Cardiac muscle cell (in vitro differentiated cells and primary cell): ENCODE results near the gene CDH18. TPM values are rescaled to one million over a fixed set of nuclear protein-coding genes. Genes with fewer than 3 reads are reported as not detected.

ENCODE experiments used
- DNase-seq, 2 donors: peaks; one replicate each; pipeline versions ENCODE4 v3.0.0 to v3.0.0-alpha.2; 2010 to 2017; ENCODE audit warnings: low read depth in 1 of 2, low spot score in 1 of 2
- H3K27ac ChIP-seq: fragments of 200-600 bp; sonication (generic); 2 replicates; pipeline ENCODE4 v1.5.1; 2016
- H3K27me3 ChIP-seq: fragments of 200-600 bp; sonication (generic); 2 replicates; pipeline ENCODE4 v1.6.0; 2016; ENCODE audit warnings: control low read depth
- H3K36me3 ChIP-seq: fragments of 200-600 bp; sonication (generic); 2 replicates; pipeline ENCODE4 v1.5.1; 2016; ENCODE audit warnings: control low read depth
- H3K4me1 ChIP-seq: fragments of 200-600 bp; sonication (generic); 2 replicates; pipeline ENCODE4 v1.8.1; 2017; ENCODE audit warnings: low read depth, mild to moderate bottlenecking, mixed run types
- H3K4me3 ChIP-seq: fragments of 200-600 bp; sonication (generic); 2 replicates; pipeline ENCODE4 v1.5.1; 2016; ENCODE audit warnings: mild to moderate bottlenecking
- H3K9me3 ChIP-seq: fragments of 200-600 bp; sonication (generic); 2 replicates; pipeline ENCODE4 v1.5.1; 2017; ENCODE audit warnings: low read depth, mild to moderate bottlenecking, control low read depth
- polyA plus RNA-seq: library from polyadenylated mRNA; unstranded; fragments of >200 nt; fragmentation: Nextera tagmentation; extraction: Ambion mirVana; gene quantifications from 2 replicates; pipeline ENCODE4 v1.2.1, GENCODE V29; 2016
- total RNA-seq: library from RNA; depleted of rRNA; stranded (reverse); fragments of >200 nt; gene quantifications from 2 replicates; pipeline ENCODE4 v1.2.3, GENCODE V29; 2016
- TF ChIP-seq, protein P1 (sequence below): IDR thresholded peaks from 2 replicates; pipeline ENCODE4 v1.5.1; 2012; ENCODE audit warnings: low read depth, mild to moderate bottlenecking, low read length

Gene CDH18
- total and polyA plus RNA-seq, 2 experiments from 2014 or later, result 0.21 to 1.2 TPM

DNA sequence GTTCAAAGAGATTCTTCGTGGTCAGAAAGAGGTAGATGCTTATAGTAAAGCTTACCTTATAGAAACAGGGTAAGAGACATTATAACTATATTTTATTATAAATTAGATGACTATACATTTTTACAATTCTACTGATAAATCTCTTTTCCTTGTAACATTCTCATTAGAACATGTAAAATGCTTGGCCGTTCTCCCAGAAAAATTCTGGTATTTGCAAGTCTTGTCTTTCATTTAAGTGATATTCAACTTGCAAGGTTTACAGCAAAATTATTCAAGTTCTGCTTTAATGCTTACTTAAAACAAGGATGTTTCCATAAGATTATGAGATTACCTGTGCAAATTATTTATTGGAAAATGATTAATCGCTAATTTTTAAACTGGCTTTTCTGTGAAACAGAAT lies 41.3 kb upstream of the CDH18 start:
- Histone ChIP-seq H3K4me1 (no peaks in the 10 kb centered on the region), H3K27ac (no peak overlapping the region)

DNA sequence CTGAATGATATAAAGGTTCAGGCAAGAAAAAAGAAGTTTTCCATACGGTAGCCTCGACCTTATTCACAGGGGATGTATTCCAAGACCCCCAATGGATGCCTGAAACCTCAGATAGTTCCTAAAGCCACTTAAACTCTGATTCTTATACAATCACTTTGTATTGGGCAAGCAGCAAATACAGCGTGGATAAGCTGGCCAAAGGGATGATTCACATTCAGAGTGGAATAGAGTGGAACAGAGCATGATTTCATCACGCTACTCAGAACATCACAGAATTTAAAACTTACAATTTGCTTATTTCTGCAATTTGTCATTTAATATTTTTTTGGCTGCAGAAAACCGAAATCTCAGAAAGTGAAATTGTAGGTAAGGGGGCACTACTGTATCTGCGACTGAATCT lies 40.5 kb upstream of the CDH18 start:
- Histone ChIP-seq H3K4me3 (no peak overlapping the region), H3K9me3 (no peaks in the 10 kb centered on the region), H3K27ac (no peak overlapping the region), H3K4me1 (no peaks in the 10 kb centered on the region), H3K36me3 (no peaks in the 10 kb centered on the region), H3K27me3 (no peaks in the 10 kb centered on the region)
- TF ChIP-seq, protein P1, sequence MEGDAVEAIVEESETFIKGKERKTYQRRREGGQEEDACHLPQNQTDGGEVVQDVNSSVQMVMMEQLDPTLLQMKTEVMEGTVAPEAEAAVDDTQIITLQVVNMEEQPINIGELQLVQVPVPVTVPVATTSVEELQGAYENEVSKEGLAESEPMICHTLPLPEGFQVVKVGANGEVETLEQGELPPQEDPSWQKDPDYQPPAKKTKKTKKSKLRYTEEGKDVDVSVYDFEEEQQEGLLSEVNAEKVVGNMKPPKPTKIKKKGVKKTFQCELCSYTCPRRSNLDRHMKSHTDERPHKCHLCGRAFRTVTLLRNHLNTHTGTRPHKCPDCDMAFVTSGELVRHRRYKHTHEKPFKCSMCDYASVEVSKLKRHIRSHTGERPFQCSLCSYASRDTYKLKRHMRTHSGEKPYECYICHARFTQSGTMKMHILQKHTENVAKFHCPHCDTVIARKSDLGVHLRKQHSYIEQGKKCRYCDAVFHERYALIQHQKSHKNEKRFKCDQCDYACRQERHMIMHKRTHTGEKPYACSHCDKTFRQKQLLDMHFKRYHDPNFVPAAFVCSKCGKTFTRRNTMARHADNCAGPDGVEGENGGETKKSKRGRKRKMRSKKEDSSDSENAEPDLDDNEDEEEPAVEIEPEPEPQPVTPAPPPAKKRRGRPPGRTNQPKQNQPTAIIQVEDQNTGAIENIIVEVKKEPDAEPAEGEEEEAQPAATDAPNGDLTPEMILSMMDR, result no peak
- peak in 1 of 2 donors; percentile 29 for DNase-seq

More for the DNA sequence above, 41.3 kb upstream of the CDH18 start:
- H3K9me3 ChIP-seq, result no peaks in the 10 kb centered on the region
- peak in 1 of 2 donors; percentile 6 for DNase-seq
- no peaks in the 10 kb centered on the region for H3K27me3 ChIP-seq
- TF ChIP-seq, protein P1, result no peak
- H3K36me3 ChIP-seq, result no peaks in the 10 kb centered on the region
- H3K4me3 ChIP-seq, result no peak overlapping the region

DNA sequence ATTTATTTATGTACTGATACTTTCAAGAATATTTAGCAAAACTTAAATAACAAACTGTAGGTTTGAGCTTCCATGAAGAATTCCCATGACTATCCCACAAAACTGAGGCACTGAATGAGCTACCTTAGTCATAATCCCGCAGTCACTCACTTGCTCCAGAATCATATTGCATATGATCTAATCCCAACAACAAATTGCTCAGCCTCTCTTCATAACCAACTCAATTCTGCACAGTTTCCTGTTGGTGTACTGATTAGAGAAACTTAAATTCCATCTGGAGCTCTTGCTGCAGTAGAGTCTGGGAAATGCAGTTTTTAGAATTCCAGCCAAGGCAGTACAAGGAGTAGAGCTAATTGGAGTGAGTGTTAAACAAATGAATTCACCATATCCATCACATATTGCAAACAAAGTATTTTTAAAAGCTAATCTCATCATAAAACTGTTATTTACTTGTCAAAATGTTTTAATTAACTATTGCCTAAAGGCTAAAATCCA lies 35.7 kb upstream of the CDH18 start:
- Histone ChIP-seq H3K4me1 (no peaks in the 10 kb centered on the region), H3K4me3 (no peak overlapping the region), H3K27ac (no peak overlapping the region), H3K36me3 (no peaks in the 10 kb centered on the region), H3K9me3 (no peaks in the 10 kb centered on the region), H3K27me3 (no peaks in the 10 kb centered on the region)
- TF ChIP-seq, protein P1, result no peak
- DNase-seq, result peak in 1 of 2 donors; percentile 7

DNA sequence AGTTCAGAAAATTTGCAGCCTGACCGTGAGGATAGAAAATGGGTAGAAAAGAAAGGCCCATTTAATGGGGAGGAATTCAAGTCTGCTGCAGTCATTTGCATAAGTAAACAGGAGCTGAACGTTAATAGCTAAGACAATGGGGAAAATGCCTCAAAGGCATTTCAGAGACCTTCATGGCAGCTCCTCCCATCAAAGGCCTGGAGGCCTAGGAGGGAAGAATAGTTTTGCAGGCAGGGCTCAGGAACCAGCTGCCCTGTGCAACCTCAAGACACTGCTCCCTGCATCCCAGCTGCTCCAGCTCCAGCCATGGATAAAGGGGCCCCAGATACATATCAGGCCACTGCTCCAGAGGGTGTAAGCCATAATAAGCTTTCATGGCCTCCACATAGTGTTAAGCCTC lies 32.2 kb upstream of the CDH18 start:
- H3K4me1 ChIP-seq, result no peaks in the 10 kb centered on the region
- H3K27ac ChIP-seq, result no peak overlapping the region
- no peaks in the 10 kb centered on the region for H3K36me3 ChIP-seq
- no peak overlapping the region for H3K4me3 ChIP-seq
- no peaks in the 10 kb centered on the region for H3K27me3 ChIP-seq
- TF ChIP-seq, protein P1, result no peak
- DNase-seq, result no peak
- H3K9me3 ChIP-seq, result no peaks in the 10 kb centered on the region

DNA sequence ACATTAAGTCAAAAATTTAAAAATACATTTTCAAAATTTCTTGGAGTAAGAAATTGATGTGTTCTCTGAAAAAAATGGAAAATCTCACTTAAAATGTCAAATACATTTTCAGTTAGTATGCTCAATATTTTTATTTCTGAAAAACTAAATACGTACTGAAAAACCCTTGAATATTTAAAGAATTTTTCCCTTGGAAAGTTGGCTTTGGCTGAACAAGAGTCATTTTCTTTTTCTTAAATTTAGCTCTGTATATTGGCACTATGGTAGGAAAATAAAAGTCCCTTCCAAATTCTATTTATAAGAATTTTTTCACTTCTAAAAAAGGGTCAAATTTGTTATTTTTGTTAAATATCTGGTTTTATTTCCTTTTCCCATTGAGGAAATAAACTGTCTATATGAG lies 29.0 kb upstream of the CDH18 start:
- Histone ChIP-seq H3K4me1 (no peaks in the 10 kb centered on the region), H3K27ac (no peak overlapping the region), H3K27me3 (no peaks in the 10 kb centered on the region), H3K9me3 (no peaks in the 10 kb centered on the region), H3K36me3 (no peaks in the 10 kb centered on the region), H3K4me3 (no peak overlapping the region)
- TF ChIP-seq, protein P1, result no peak
- DNase-seq, result no peak

DNA sequence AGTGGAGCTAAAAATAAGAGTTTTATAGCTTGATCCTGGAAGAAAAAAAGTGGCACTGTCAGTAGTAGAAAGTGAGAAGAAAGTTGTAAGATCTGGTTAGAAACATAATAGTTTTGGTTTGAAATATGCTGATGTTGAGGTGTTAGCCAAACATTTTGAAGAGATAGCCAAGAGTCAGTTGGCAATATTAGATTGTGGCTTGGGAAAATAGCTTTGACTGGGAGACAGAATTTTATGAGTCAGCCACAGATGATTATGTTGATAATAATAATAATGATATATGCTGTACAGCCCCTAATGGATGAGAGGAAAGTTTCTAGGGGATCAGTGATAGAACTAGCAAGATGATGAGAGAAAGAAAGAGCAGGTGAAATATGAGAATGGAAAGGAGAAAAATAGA lies 12.4 kb upstream of the CDH18 start:
- H3K9me3 ChIP-seq, result no peaks in the 10 kb centered on the region
- no peaks in the 10 kb centered on the region for H3K27me3 ChIP-seq
- H3K4me3 ChIP-seq, result no peak overlapping the region
- H3K27ac ChIP-seq, result no peak overlapping the region
- H3K36me3 ChIP-seq, result no peaks in the 10 kb centered on the region
- H3K4me1 ChIP-seq, result no peaks in the 10 kb centered on the region
- DNase-seq, result no peak
- TF ChIP-seq, protein P1, result no peak
